GM12878 (cell line): ENCODE measurements around the gene SMG6. TPM values are rescaled to one million over a fixed set of nuclear protein-coding genes. Genes with fewer than 3 reads are reported as not detected.

Experiments
- ATAC-seq: fragments of 200-7000 bp; cut with Tn5 transposase; 3 replicates; pipeline ENCODE4 v1.9.1; 2020; ENCODE audit warnings: mild to moderate bottlenecking, moderate library complexity
- BruUV-seq: library from RNA; stranded (reverse); fragments of 400-500 nt; replicated peaks from 2 replicates; lab custom pipeline; 2021; lab: Mats Ljungman, UMichigan
- CTCF ChIA-PET: fragments of 300-600 bp; sonication (Branson Sonifier 250); formaldehyde crosslinking; extraction: SDS; loops from one replicate; lab custom pipeline; 2021; ENCODE audit warnings: inconsistent platforms; lab: Yijun Ruan, JAX
- POLR2A ChIA-PET: fragments of 350-600 bp; formaldehyde crosslinking; extraction: SDS; loops from one replicate; lab custom pipeline; 2021; ENCODE audit warnings: inconsistent platforms; lab: Charles Lee
- RAD21 ChIA-PET: fragments of 300-600 bp; sonication (Branson Sonifier 250); formaldehyde crosslinking; loops from one replicate; lab custom pipeline; 2023; ENCODE audit warnings: antibody characterized with exemption; ENCODE audit not compliant: unreplicated experiment; lab: Charles Lee
- SMC1A ChIA-PET: fragments of 300-600 bp; sonication (Branson Sonifier 250); formaldehyde crosslinking; loops from one replicate; lab custom pipeline; 2023; ENCODE audit not compliant: unreplicated experiment, uncharacterized antibody; lab: Charles Lee
- DNase-seq: peaks from one replicate; pipeline ENCODE4 v3.0.0-alpha.2; 2011; ENCODE audit warnings: low read depth, low spot score
- FAIRE-seq: peaks from 3 replicates; lab custom pipeline; 2011; peaks lifted over from hg19 to GRCh38; lab: Jason Lieb, UNC
- H2AFZ ChIP-seq: 2 replicates; pipeline ENCODE4 v1.6.0; 2011; ENCODE audit warnings: low read depth, low read length, control low read depth; ENCODE audit not compliant: control insufficient read depth
- H3K27ac ChIP-seq: 2 replicates; pipeline ENCODE4 v1.5.1; 2011; ENCODE audit warnings: control low read depth; ENCODE audit not compliant: control insufficient read depth, insufficient read depth
- H3K27me3 ChIP-seq, 2 experiments: replicated peaks in 1 of 2; 2 replicates each; pipeline versions ENCODE4 v1.6.0 to v1.6.1; 2011; ENCODE audit warnings: low read length in 1 of 2; ENCODE audit not compliant: control insufficient read depth in 2 of 2, insufficient read depth in 2 of 2
- H3K36me3 ChIP-seq, 2 experiments: 2 replicates each; pipeline ENCODE4 v1.5.1; 2011; ENCODE audit warnings: low read length in 1 of 2; ENCODE audit not compliant: control insufficient read depth in 2 of 2, insufficient read depth in 2 of 2
- H3K4me1 ChIP-seq: 2 replicates; pipeline ENCODE4 v1.6.1; 2011; ENCODE audit warnings: mild to moderate bottlenecking, low read length, moderate library complexity, mixed read lengths; ENCODE audit not compliant: control insufficient read depth, insufficient read depth
- H3K4me2 ChIP-seq: 2 replicates; pipeline ENCODE4 v1.6.0; 2011; ENCODE audit warnings: control low read depth; ENCODE audit not compliant: control insufficient read depth, insufficient read depth
- H3K4me3 ChIP-seq: fragments of 200-600 bp; sonication (generic); 2 replicates; pipeline ENCODE4 v1.5.1; 2016
- H3K79me2 ChIP-seq: 2 replicates; pipeline ENCODE4 v1.6.0; 2011; ENCODE audit warnings: low read length; ENCODE audit not compliant: control insufficient read depth, insufficient read depth
- H3K9ac ChIP-seq: 2 replicates; pipeline ENCODE4 v1.8.0; 2011; ENCODE audit warnings: low read length, control low read depth, mixed read lengths; ENCODE audit not compliant: control insufficient read depth, insufficient read depth
- H3K9me3 ChIP-seq: replicated peaks from 3 replicates; pipeline ENCODE4 v1.5.1; 2011; ENCODE audit warnings: mild to moderate bottlenecking, low read length; ENCODE audit not compliant: control insufficient read depth, insufficient read depth
- H4K20me1 ChIP-seq: 2 replicates; pipeline ENCODE4 v1.6.0; 2011; ENCODE audit not compliant: control insufficient read depth, insufficient read depth
- ATF3 ChIP-seq: IDR thresholded peaks from 2 replicates; pipeline ENCODE4 v1.6.1; 2011; ENCODE audit warnings: low read depth, mild to moderate bottlenecking, low read length, moderate library complexity, borderline replicate concordance; ENCODE audit errors: extremely low read depth
- ATF7 ChIP-seq: fragments of 450-650 bp; IDR thresholded peaks from 2 replicates; pipeline ENCODE4 v1.6.1; 2016; ENCODE audit warnings: low read depth, mild to moderate bottlenecking
- GATAD2B ChIP-seq: fragments of 450-650 bp; conservative IDR thresholded peaks from 2 replicates; pipeline ENCODE4 v1.6.1; 2017; ENCODE audit warnings: low read depth, mild to moderate bottlenecking, moderate library complexity
- NR2C2 ChIP-seq: IDR thresholded peaks from 2 replicates; pipeline ENCODE4 v1.6.1; 2011; ENCODE audit warnings: borderline replicate concordance, low read depth; ENCODE audit not compliant: control insufficient read depth, insufficient read length
- RBBP5 ChIP-seq: fragments of 200-600 bp; sonication (generic); conservative IDR thresholded peaks from 2 replicates; pipeline ENCODE4 v1.6.1; 2016
- RFX5 ChIP-seq: IDR thresholded peaks from 2 replicates; pipeline ENCODE4 v1.6.1; 2011; ENCODE audit warnings: low read depth, low read length, improper control_type of control experiment
- SIX5 ChIP-seq: IDR thresholded peaks from 2 replicates; pipeline ENCODE4 v1.6.1; 2011; ENCODE audit warnings: mild to moderate bottlenecking, low read depth, low read length, moderate library complexity; ENCODE audit not compliant: severe bottlenecking
- SKIL ChIP-seq: fragments of 450-650 bp; IDR thresholded peaks from 2 replicates; pipeline ENCODE4 v1.6.1; 2017; ENCODE audit warnings: mild to moderate bottlenecking, low read depth, inconsistent platforms; ENCODE audit not compliant: poor library complexity, severe bottlenecking
- WGBS: methylation state at CpG from one replicate; pipeline ENCODE4 v1.1.6; 2016; ENCODE audit warnings: low lambda C conversion rate; ENCODE audit not compliant: insufficient replicate concordance, insufficient coverage; ENCODE audit errors: missing lambda C conversion rate; 5-methylcytosine and 5-hydroxymethylcytosine counted together
- in situ Hi-C: fragments of 300-500 bp; cut with MboI; formaldehyde crosslinking; loops from 9 replicates; pipeline ENCODE4 v1.14.3; 2018; ENCODE audit warnings: mixed read lengths
- intact Hi-C: fragments of 100-400 bp; cut with micrococcal nuclease; formaldehyde crosslinking; loops from one replicate; pipeline ENCODE4 v1.14.2; 2022; ENCODE audit not compliant: unreplicated experiment
- polyA plus RNA-seq, 11 experiments: library from polyadenylated mRNA; depleted of rRNA in 4 of 11; unstranded in 6 of 11; stranded (reverse) in 5 of 11; fragments of >200 nt; fragmentation: Nextera tagmentation in 4 of 11; fragmentation: Illumina TruSeq in 1 of 11; extraction: Ambion mirVana in 4 of 11; extraction: Trizol in 1 of 11; gene quantifications; 1 replicate in 1 of 11; 2 replicates in 10 of 11; pipeline versions ENCODE4 v1.2.1 to v1.2.3, GENCODE V29; 2011 to 2016; ENCODE audit warnings: inconsistent platforms in 2 of 11, missing spikeins in 2 of 11, low read depth in 1 of 11
- total RNA-seq, 4 experiments: library from RNA; depleted of rRNA in 3 of 4; stranded (reverse); fragments of >200 nt in 3 of 4; fragmentation: Illumina TruSeq in 1 of 4; extraction: Trizol in 1 of 4; gene quantifications; 2 replicates each; pipeline versions ENCODE4 v1.2.1 to v1.2.3, GENCODE V29; 2013 to 2021
- TF ChIP-seq, protein P1 (sequence below): fragments of 450-650 bp; formaldehyde crosslinking; IDR thresholded peaks from 2 replicates; pipeline ENCODE4 v1.4.0; 2020; ENCODE audit warnings: mild to moderate bottlenecking, moderate library complexity
- TF ChIP-seq, protein P2 (sequence below): IDR thresholded peaks from 2 replicates; pipeline ENCODE4 v1.6.1; 2012; ENCODE audit warnings: mild to moderate bottlenecking, low read depth, low read length

SMG6 gene
- total and polyA plus RNA-seq, 10 of the 15 experiments (the other 5 are each of a cell fraction or from before 2014, with no cell fraction given): 0.58 to 28.7 (median 15.7) TPM

DNA sequence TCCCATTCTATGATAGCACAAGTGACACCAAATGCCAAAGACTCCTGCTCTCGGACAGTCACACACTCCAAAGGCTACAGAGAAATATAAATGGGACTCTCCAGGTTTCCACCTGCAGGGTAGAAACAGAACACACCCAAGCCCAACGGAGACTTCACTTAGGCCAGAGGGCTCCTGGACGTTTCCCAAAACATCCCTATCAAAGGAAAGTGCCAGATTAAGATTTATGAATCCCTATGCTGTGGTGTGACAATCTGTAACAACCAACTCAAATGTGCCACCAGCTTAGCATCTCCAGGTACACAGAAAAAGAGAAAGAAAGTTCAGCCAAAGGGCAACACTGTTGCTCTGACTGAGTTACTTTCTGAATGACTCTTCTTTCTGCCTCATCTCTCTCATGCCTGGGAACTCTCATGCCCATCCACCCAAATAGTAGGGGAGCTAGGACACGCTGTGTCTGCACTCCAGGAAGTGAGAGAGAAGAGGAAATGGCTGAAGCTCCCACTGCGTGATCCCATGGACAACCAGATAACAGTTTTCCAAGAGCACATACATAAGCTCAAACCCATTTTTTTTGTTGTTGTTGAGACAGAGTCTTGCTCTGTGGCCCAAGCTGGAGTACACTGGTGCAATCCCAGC, 49.7 kb downstream of the SMG6 start:
- Histone ChIP-seq H3K27me3 (no peaks in the 10 kb centered on the region), H3K27ac (peak overlapping the region; percentile 90), H3K9ac (peak overlapping the region; percentile 64), H3K9me3 (no peaks in the 10 kb centered on the region), H3K4me2 (peak overlapping the region; percentile 75), H4K20me1 (no peaks in the 10 kb centered on the region), H3K36me3 (peaks cover 0 to 1% of the 10 kb centered on the region in 2 experiments; a peak in 2 of 4 replicates), H3K4me3 (peak overlapping the region; percentile 36; the same call in 1 of the 2 replicates), H3K4me1 (peaks cover 36% of the 10 kb centered on the region), H3K79me2 (peaks cover 31% of the 10 kb centered on the region), H2AFZ (peak overlapping the region; percentile 10; the same call in 1 of the 2 replicates)
- no TSS peak for BruUV-seq
- in situ Hi-C loops: no loop called here
- DNase-seq: peak; percentile 90
- peak; percentile 97 for ATAC-seq
- intact Hi-C loops: no loop called here
- FAIRE-seq: peak; percentile 88
- SMC1A ChIA-PET: interaction anchor here (0.5 to 8.9 kb wide), 16 partner anchors 9 to 199 kb away, joined by 3 to 149 read pairs (median 8); partner anchors contain the start of gene HIC1
- RAD21 ChIA-PET: interaction anchor here (0.9 to 3.3 kb wide), 13 partner anchors 9 to 198 kb away, joined by 3 to 38 read pairs (median 12); partner anchors contain the start of gene HIC1
- POLR2A ChIA-PET: interaction anchor here (0.5 to 4.4 kb wide), 13 partner anchors 9 to 241 kb away, joined by 3 to 37 read pairs (median 5); partner anchors contain the start of genes SMG6 and SRR
- CTCF ChIA-PET: interaction anchor here (0.6 to 4.8 kb wide), 14 partner anchors 9 to 200 kb away, joined by 3 to 48 read pairs (median 4); partner anchors contain the start of gene HIC1
- 5% methylated on average over 5 of the region's 5 CpGs for WGBS
- TF ChIP-seq RFX5 (no peak), SIX5 (no peak), RBBP5 (no peak), GATAD2B (peak; percentile 81; the same call in 1 of the 2 replicates), ATF7 (peak; percentile 86), SKIL (peak; percentile 97), ATF3 (no peak), NR2C2 (no peak)
- TF ChIP-seq, protein P1, sequence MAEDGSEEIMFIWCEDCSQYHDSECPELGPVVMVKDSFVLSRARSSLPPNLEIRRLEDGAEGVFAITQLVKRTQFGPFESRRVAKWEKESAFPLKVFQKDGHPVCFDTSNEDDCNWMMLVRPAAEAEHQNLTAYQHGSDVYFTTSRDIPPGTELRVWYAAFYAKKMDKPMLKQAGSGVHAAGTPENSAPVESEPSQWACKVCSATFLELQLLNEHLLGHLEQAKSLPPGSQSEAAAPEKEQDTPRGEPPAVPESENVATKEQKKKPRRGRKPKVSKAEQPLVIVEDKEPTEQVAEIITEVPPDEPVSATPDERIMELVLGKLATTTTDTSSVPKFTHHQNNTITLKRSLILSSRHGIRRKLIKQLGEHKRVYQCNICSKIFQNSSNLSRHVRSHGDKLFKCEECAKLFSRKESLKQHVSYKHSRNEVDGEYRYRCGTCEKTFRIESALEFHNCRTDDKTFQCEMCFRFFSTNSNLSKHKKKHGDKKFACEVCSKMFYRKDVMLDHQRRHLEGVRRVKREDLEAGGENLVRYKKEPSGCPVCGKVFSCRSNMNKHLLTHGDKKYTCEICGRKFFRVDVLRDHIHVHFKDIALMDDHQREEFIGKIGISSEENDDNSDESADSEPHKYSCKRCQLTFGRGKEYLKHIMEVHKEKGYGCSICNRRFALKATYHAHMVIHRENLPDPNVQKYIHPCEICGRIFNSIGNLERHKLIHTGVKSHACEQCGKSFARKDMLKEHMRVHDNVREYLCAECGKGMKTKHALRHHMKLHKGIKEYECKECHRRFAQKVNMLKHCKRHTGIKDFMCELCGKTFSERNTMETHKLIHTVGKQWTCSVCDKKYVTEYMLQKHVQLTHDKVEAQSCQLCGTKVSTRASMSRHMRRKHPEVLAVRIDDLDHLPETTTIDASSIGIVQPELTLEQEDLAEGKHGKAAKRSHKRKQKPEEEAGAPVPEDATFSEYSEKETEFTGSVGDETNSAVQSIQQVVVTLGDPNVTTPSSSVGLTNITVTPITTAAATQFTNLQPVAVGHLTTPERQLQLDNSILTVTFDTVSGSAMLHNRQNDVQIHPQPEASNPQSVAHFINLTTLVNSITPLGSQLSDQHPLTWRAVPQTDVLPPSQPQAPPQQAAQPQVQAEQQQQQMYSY: no peak
- TF ChIP-seq, protein P2, sequence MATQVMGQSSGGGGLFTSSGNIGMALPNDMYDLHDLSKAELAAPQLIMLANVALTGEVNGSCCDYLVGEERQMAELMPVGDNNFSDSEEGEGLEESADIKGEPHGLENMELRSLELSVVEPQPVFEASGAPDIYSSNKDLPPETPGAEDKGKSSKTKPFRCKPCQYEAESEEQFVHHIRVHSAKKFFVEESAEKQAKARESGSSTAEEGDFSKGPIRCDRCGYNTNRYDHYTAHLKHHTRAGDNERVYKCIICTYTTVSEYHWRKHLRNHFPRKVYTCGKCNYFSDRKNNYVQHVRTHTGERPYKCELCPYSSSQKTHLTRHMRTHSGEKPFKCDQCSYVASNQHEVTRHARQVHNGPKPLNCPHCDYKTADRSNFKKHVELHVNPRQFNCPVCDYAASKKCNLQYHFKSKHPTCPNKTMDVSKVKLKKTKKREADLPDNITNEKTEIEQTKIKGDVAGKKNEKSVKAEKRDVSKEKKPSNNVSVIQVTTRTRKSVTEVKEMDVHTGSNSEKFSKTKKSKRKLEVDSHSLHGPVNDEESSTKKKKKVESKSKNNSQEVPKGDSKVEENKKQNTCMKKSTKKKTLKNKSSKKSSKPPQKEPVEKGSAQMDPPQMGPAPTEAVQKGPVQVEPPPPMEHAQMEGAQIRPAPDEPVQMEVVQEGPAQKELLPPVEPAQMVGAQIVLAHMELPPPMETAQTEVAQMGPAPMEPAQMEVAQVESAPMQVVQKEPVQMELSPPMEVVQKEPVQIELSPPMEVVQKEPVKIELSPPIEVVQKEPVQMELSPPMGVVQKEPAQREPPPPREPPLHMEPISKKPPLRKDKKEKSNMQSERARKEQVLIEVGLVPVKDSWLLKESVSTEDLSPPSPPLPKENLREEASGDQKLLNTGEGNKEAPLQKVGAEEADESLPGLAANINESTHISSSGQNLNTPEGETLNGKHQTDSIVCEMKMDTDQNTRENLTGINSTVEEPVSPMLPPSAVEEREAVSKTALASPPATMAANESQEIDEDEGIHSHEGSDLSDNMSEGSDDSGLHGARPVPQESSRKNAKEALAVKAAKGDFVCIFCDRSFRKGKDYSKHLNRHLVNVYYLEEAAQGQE: no peak
